Measurements from ENCODE around the gene P2RY4. TPM values are rescaled to one million over a fixed set of nuclear protein-coding genes. Genes with fewer than 3 reads are reported as not detected.
"Not testable (repeated sequence)": the region's sequence is repeated elsewhere in the genome, so short reads cannot be mapped to it uniquely, and the experiment has no call there.

P2RY4 gene
- total and polyA plus RNA-seq, 8 donors: 0.09 to 0.32 (median 0.16) TPM; not detected in 4

- DNase-seq (no peak), FAIRE-seq (no peak), ATAC-seq (no peak)
- Histone ChIP-seq H3K4me3 (no peak overlapping the region), H3K27me3 (peaks cover 0 to 4% (median 0%) of the 10 kb centered on the region in 4 donors), H3K27ac (no peak overlapping the region), H3K9me3 (no peaks in the 10 kb centered on the region), H3K36me3 (no peaks in the 10 kb centered on the region), H3K4me1 (no peaks in the 10 kb centered on the region)
- TF ChIP-seq CTCF (IDR thresholded peaks at IDR 0.05): no peak
- intact Hi-C loops (cut with DNase I): no loop called here
- 79 to 87% methylated on average over 3 of the region's 3 CpGs for WGBS, 2 donors
Observed at GRCh38 chrX:70279081-70279480, 19.1 kb upstream of the P2RY4 start.

- H3K9me3 ChIP-seq; H3K36me3 ChIP-seq; H3K27me3 ChIP-seq; H3K4me1 ChIP-seq; DNase-seq; ATAC-seq; intact Hi-C loops (cut with DNase I); H3K4me3 ChIP-seq; H3K27ac ChIP-seq; FAIRE-seq: not testable (repeated sequence)
- WGBS, 2 donors: 75 to 80% methylated on average over 7 of the region's 7 CpGs
Observed at GRCh38 chrX:70274029-70274428, 14.0 kb upstream of the P2RY4 start.

GRCh38 chrX:70268034-70268433 is 8.0 kb upstream of the P2RY4 start, which contains the start of gene ARR3:
TSS of gene ARR3 (plus strand) at chrX:70268334. CDS start at chrX:70269386, 1,052 bp downstream.
- no peak within 1 kb of the TSS for H3K27ac ChIP-seq
- H3K9me3 ChIP-seq: no peaks in the 10 kb centered on the region
- FAIRE-seq (no peak), DNase-seq (no peak), ATAC-seq (no peak)
- intact Hi-C loops (cut with DNase I): no loop called here
- H3K36me3 ChIP-seq: no peaks in the 10 kb centered on the region
- H3K4me1 ChIP-seq: no peaks in the 10 kb centered on the region
- H3K4me3 ChIP-seq: no peak within 1 kb of the TSS
- TF ChIP-seq CTCF (IDR thresholded peaks at IDR 0.05): no peak
- H3K27me3 ChIP-seq: no peaks in the 10 kb centered on the region

GRCh38 chrX:70264784-70265183 is 4.8 kb upstream of the P2RY4 start:
- Histone ChIP-seq H3K4me1 (no peaks in the 10 kb centered on the region), H3K4me3 (no peak overlapping the region), H3K27ac (no peak overlapping the region), H3K9me3 (no peaks in the 10 kb centered on the region), H3K36me3 (no peaks in the 10 kb centered on the region), H3K27me3 (peaks cover 0 to 3% (median 0%) of the 10 kb centered on the region in 4 donors)
- FAIRE-seq (no peak), ATAC-seq (no peak), DNase-seq (no peak)
- intact Hi-C loops (cut with DNase I): no loop called here
- 57 to 58% methylated on average over 3 of the region's 3 CpGs for WGBS, 2 donors
- TF ChIP-seq CTCF (IDR thresholded peaks at IDR 0.05): no peak

- TF ChIP-seq CTCF (IDR thresholded peaks at IDR 0.05): peak in 2 of 4 donors; percentile 6 to 8
Observed at GRCh38 chrX:70262952-70263567, 3.1 kb upstream of the P2RY4 start.

More at GRCh38 chrX:70262952-70263567, 3.1 kb upstream of the P2RY4 start:
- no peak for FAIRE-seq
- H3K36me3 ChIP-seq: no peaks in the 10 kb centered on the region
- intact Hi-C loops (cut with DNase I): no loop called here
- no peak overlapping the region for H3K27ac ChIP-seq
- H3K9me3 ChIP-seq: no peaks in the 10 kb centered on the region
- no peak overlapping the region for H3K4me3 ChIP-seq
- WGBS, 2 donors: 21 to 37% methylated on average over 7 of the region's 7 CpGs
- peaks cover 0 to 3% (median 0%) of the 10 kb centered on the region in 4 donors for H3K27me3 ChIP-seq
- DNase-seq: peak in 1 of 6 donors; percentile 30
- peak in 3 of 4 donors; percentile 61 to 64 (median 63) for ATAC-seq
- no peaks in the 10 kb centered on the region for H3K4me1 ChIP-seq
